Nephron (organoid): ENCODE results near the gene IFNA8.
"Not testable (repeated sequence)": the region's sequence is repeated elsewhere in the genome, so short reads cannot be mapped to it uniquely, and the experiment has no call there.

Source experiments
- H3K27ac Mint-ChIP-seq, 3 experiments: 2 replicates each; pipeline ENCODE4 v1.8.0; 2020; ENCODE audit warnings: mixed read lengths in 3 of 3, mild to moderate bottlenecking in 2 of 3, moderate library complexity in 1 of 3
- H3K27me3 Mint-ChIP-seq: 2 replicates; pipeline ENCODE4 v1.8.0; 2021; ENCODE audit warnings: low read depth, mild to moderate bottlenecking, moderate library complexity, mixed read lengths
- H3K36me3 Mint-ChIP-seq: 2 replicates; pipeline ENCODE4 v1.8.0; 2020; ENCODE audit warnings: low read depth, mixed read lengths
- H3K4me1 Mint-ChIP-seq: 2 replicates; pipeline ENCODE4 v1.8.0; 2020; ENCODE audit warnings: mixed read lengths
- H3K4me3 Mint-ChIP-seq, 3 experiments: 2 replicates each; pipeline ENCODE4 v1.8.0; 2020; ENCODE audit warnings: mild to moderate bottlenecking in 3 of 3, mixed read lengths in 3 of 3, moderate library complexity in 2 of 3
- H3K9me3 Mint-ChIP-seq: 2 replicates; pipeline ENCODE4 v1.8.0; 2020; ENCODE audit warnings: mixed read lengths
- CTCF ChIP-seq, 3 experiments: fragments of 200-600 bp; sonication (generic); IDR thresholded peaks; one replicate each; pipeline ENCODE4 v1.5.0; 2021; ENCODE audit warnings: antibody characterized with exemption in 3 of 3; ENCODE audit not compliant: unreplicated experiment in 3 of 3

IFNA8 gene

DNA sequence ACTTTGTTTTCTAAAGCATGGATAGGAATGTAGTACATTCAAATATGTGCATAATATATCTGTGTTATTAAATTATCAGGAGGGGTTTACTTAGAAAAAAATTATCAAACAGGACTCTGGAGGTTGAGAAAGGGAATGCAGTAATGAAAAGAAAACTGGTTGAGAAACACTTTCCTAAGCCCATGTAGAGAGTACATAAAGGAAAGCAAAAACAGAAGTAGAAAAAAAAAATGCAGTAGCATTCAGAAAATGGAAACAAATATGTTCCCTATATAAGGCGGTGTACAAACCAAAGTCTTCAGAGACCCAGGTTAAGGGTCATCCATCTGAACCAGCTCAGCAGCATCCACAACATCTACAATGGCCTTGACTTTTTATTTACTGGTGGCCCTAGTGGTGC lies at the start of gene IFNA8:
Gene IFNA8 (plus strand): TSS at position 301 of the 400 bp plus-strand sequence. CDS start 60 bp downstream, at position 361.
- Mint-ChIP-seq H3K4me3 (no peak within 1 kb of the TSS), H3K36me3 (no peaks in the 10 kb centered on the region), H3K27ac (no peak within 1 kb of the TSS), H3K4me1 (no peaks in the 10 kb centered on the region), H3K9me3 (no peaks in the 10 kb centered on the region), H3K27me3 (peaks cover 20% of the 10 kb centered on the region)
- no peak for TF ChIP-seq CTCF (IDR thresholded peaks at IDR 0.05; ENCODE audit: unreplicated experiment in 3 of 3)

GRCh38 chr9:21362287-21362686 lies 46.6 kb upstream of the IFNA8 start:
- Mint-ChIP-seq H3K27ac (no peak overlapping the region), H3K4me1 (no peaks in the 10 kb centered on the region), H3K27me3 (no peaks in the 10 kb centered on the region), H3K36me3 (no peaks in the 10 kb centered on the region), H3K4me3 (no peak overlapping the region), H3K9me3 (no peaks in the 10 kb centered on the region)
- no peak for TF ChIP-seq CTCF (IDR thresholded peaks at IDR 0.05; ENCODE audit: unreplicated experiment in 3 of 3)

DNA sequence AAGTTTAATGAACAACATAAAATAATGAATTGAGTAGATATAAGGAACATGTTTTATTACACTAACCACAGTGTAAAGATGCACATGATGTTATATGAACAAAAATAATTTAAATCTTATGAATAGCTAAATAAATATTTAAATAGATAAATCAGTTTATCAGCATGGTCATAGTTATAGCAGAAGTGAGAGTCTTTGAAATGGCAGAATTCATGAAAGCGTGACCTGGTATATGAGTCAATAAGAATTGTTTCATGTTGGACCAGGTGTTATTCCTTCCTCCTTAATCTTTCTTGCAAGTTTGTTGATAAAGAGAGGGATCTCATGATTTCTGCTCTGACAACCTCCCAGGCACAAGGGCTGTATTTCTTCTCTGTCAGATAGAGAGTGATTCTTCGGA lies 41.7 kb upstream of the IFNA8 start:
- H3K27me3 Mint-ChIP-seq, H3K9me3 Mint-ChIP-seq, H3K27ac Mint-ChIP-seq, H3K4me1 Mint-ChIP-seq, H3K4me3 Mint-ChIP-seq, H3K36me3 Mint-ChIP-seq: not testable (repeated sequence)

DNA sequence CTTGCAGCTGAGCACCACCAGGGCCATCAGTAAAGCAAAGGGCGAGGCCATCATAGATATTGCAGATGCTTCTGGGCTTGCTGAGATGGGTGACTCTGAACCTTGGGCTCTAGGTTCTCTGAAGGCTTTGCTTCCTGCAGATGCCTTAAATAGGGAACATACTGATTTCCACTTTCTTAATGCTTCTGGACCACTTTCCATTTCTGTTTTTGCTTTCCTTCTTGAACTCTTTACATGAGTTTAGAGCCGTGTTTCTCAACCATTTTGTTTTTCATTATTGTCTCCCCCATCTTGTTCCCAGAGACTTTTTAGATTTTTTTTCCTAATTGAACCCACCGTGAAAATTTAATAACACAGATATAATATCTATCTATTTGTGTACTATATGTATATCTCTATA lies 41.0 kb upstream of the IFNA8 start, which contains the start of gene IFNA13:
Gene IFNA13 (minus strand): TSS at position 101 of the 400 bp plus-strand sequence. CDS start 47 bp downstream, at position 54.
- H3K4me3 Mint-ChIP-seq = no peak within 1 kb of the TSS
- no peak for TF ChIP-seq CTCF (IDR thresholded peaks at IDR 0.05; ENCODE audit: unreplicated experiment in 3 of 3)
- H3K27ac Mint-ChIP-seq = no peak within 1 kb of the TSS
- H3K27me3 Mint-ChIP-seq = no peaks in the 10 kb centered on the region
- H3K4me1 Mint-ChIP-seq = no peaks in the 10 kb centered on the region
- no peaks in the 10 kb centered on the region for H3K9me3 Mint-ChIP-seq
- H3K36me3 Mint-ChIP-seq = no peaks in the 10 kb centered on the region

- H3K4me1 Mint-ChIP-seq, H3K36me3 Mint-ChIP-seq, H3K27ac Mint-ChIP-seq, H3K4me3 Mint-ChIP-seq, H3K9me3 Mint-ChIP-seq, H3K27me3 Mint-ChIP-seq: not testable (repeated sequence)
These were observed 37.5 kb upstream of the IFNA8 start for GRCh38 chr9:21371467-21371866.

DNA sequence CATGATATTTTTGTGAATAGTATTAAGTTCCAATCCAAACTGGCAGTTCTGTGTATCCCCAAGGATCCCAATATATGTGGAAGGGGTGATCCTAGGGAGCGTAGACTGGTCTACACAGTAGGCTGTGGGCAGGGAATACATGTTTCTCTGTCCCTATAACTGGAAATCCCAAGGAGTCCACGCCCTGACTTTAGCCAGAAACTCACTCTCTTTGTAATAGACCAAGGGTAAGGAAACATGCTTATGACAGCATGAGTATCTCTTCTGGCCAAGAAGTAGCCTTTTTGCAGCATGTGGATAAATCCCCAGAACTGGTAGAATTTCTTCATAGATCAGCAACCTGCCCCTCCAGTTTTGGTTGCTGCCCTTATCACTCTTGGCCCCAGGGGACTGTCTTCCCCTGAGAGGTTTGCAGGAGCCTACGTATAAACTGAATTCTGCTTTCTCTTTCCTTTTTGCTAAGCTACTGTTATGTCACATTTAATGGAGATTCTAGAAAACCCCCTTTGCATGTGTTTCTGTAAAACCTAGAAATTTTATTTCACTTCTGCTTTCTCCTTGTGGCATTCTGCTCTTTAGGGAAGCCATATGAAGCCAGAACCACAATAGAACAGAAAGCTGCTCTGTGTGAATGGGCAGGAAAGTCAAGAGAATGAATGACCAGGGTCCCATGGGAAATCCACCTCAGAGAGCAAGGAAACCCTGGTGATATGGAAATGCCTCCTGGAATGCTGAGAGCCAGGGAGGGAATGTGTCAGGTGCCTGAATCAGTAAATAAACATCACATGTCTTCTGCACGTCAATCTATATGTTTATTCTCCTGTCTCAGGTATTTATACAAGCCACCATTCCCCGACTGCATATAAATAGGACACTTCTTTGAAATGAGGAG lies 27.2 kb upstream of the IFNA8 start:
- no peaks in the 10 kb centered on the region for H3K9me3 Mint-ChIP-seq
- H3K4me3 Mint-ChIP-seq = no peak overlapping the region
- TF ChIP-seq CTCF (IDR thresholded peaks at IDR 0.05; ENCODE audit: unreplicated experiment in 3 of 3) = no peak
- H3K36me3 Mint-ChIP-seq = no peaks in the 10 kb centered on the region
- no peaks in the 10 kb centered on the region for H3K4me1 Mint-ChIP-seq
- no peak overlapping the region for H3K27ac Mint-ChIP-seq
- H3K27me3 Mint-ChIP-seq = peaks cover 6% of the 10 kb centered on the region

GRCh38 chr9:21383627-21384026 lies 25.3 kb upstream of the IFNA8 start:
- no peak for TF ChIP-seq CTCF (IDR thresholded peaks at IDR 0.05; ENCODE audit: unreplicated experiment in 3 of 3)
- no peaks in the 10 kb centered on the region for H3K9me3 Mint-ChIP-seq
- peaks cover 6% of the 10 kb centered on the region for H3K27me3 Mint-ChIP-seq
- no peak overlapping the region for H3K4me3 Mint-ChIP-seq
- no peaks in the 10 kb centered on the region for H3K36me3 Mint-ChIP-seq
- no peaks in the 10 kb centered on the region for H3K4me1 Mint-ChIP-seq
- H3K27ac Mint-ChIP-seq = no peak overlapping the region
